Ishikawa (cell line): ENCODE measurements around the gene CNTN2.

Experiments
- CEBPB ChIP-seq: IDR thresholded peaks from 2 replicates; pipeline ENCODE4 v1.6.1; 2012
- CREB1 ChIP-seq: IDR thresholded peaks from 2 replicates; pipeline ENCODE4 v1.6.1; 2012; ENCODE audit warnings: low read depth
- EGR1 ChIP-seq: IDR thresholded peaks from 2 replicates; pipeline ENCODE4 v1.6.1; 2012
- EP300 ChIP-seq: IDR thresholded peaks from 2 replicates; pipeline ENCODE4 v1.6.1; 2012; ENCODE audit warnings: borderline replicate concordance
- FOXM1 ChIP-seq: IDR thresholded peaks from 2 replicates; pipeline ENCODE4 v1.6.1; 2012; ENCODE audit warnings: low read depth, borderline replicate concordance
- MAX ChIP-seq: IDR thresholded peaks from 2 replicates; pipeline ENCODE4 v1.6.1; 2012
- NFIC ChIP-seq: IDR thresholded peaks from 2 replicates; pipeline ENCODE4 v1.6.1; 2012
- RAD21 ChIP-seq: IDR thresholded peaks from 2 replicates; pipeline ENCODE4 v1.6.1; 2012; ENCODE audit warnings: low read depth
- TAF1 ChIP-seq: IDR thresholded peaks from 2 replicates; pipeline ENCODE4 v1.6.1; 2012; ENCODE audit warnings: low read depth, mild to moderate bottlenecking
- TCF12 ChIP-seq: IDR thresholded peaks from 2 replicates; pipeline ENCODE4 v1.6.1; 2012; ENCODE audit warnings: low read depth
- TEAD4 ChIP-seq: IDR thresholded peaks from 2 replicates; pipeline ENCODE4 v1.6.1; 2012
- USF1 ChIP-seq: IDR thresholded peaks from 2 replicates; pipeline ENCODE4 v1.6.1; 2012
- YY1 ChIP-seq: IDR thresholded peaks from 2 replicates; pipeline ENCODE4 v1.6.1; 2012; ENCODE audit warnings: low read depth
- ZBTB7A ChIP-seq: IDR thresholded peaks from 2 replicates; pipeline ENCODE4 v1.6.1; 2012; ENCODE audit warnings: low read depth
- TF ChIP-seq, protein P1 (sequence below): IDR thresholded peaks from 2 replicates; pipeline ENCODE4 v1.6.1; 2012; ENCODE audit warnings: low read depth, mild to moderate bottlenecking

The CNTN2 gene

GRCh38 chr1:205058853-205059252 is 15.8 kb downstream of the CNTN2 start:
- TF ChIP-seq CEBPB (no peak), MAX (no peak), CREB1 (no peak), EGR1 (no peak), USF1 (no peak), ZBTB7A (no peak), RAD21 (no peak), NFIC (no peak), YY1 (no peak), EP300 (no peak), TCF12 (no peak), TAF1 (no peak), TEAD4 (no peak), FOXM1 (no peak)
- TF ChIP-seq, protein P1, sequence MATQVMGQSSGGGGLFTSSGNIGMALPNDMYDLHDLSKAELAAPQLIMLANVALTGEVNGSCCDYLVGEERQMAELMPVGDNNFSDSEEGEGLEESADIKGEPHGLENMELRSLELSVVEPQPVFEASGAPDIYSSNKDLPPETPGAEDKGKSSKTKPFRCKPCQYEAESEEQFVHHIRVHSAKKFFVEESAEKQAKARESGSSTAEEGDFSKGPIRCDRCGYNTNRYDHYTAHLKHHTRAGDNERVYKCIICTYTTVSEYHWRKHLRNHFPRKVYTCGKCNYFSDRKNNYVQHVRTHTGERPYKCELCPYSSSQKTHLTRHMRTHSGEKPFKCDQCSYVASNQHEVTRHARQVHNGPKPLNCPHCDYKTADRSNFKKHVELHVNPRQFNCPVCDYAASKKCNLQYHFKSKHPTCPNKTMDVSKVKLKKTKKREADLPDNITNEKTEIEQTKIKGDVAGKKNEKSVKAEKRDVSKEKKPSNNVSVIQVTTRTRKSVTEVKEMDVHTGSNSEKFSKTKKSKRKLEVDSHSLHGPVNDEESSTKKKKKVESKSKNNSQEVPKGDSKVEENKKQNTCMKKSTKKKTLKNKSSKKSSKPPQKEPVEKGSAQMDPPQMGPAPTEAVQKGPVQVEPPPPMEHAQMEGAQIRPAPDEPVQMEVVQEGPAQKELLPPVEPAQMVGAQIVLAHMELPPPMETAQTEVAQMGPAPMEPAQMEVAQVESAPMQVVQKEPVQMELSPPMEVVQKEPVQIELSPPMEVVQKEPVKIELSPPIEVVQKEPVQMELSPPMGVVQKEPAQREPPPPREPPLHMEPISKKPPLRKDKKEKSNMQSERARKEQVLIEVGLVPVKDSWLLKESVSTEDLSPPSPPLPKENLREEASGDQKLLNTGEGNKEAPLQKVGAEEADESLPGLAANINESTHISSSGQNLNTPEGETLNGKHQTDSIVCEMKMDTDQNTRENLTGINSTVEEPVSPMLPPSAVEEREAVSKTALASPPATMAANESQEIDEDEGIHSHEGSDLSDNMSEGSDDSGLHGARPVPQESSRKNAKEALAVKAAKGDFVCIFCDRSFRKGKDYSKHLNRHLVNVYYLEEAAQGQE = no peak

GRCh38 chr1:205059660-205060059 is 16.6 kb downstream of the CNTN2 start:
- TF ChIP-seq YY1 (no peak), CREB1 (no peak), FOXM1 (no peak), CEBPB (no peak)

DNA sequence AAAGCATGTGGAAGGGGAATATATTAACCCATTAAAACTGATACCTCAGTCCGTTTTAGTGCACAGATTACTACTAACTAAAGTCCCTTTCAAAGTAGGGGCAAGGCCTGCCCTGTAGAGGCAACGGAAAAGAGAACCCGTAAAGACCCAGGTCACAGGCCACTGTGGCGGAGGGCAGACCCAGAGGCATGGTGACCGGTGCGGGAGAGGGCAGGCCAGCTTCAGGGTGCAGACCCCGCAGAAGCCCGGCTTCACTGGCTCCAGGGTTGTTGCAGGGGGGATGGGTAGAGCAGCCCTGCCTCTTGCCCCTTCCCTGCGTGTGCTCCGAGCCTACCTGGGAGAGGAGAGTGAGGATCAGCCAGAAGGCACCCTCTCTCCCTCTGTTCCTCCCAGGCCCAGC is 17.7 kb downstream of the CNTN2 start:
- TF ChIP-seq TAF1 (no peak), USF1 (no peak), TCF12 (no peak), NFIC (no peak), YY1 (no peak), CEBPB (no peak), FOXM1 (no peak), CREB1 (no peak), MAX (no peak), RAD21 (no peak), EP300 (no peak), ZBTB7A (no peak), EGR1 (no peak)
- TF ChIP-seq, protein P1 = no peak

GRCh38 chr1:205061227-205061626 is 18.2 kb downstream of the CNTN2 start:
- TF ChIP-seq FOXM1 = no peak
- TF ChIP-seq TCF12 = no peak
- TF ChIP-seq USF1 = no peak
- TF ChIP-seq EGR1 = no peak
- TF ChIP-seq RAD21 = no peak
- TF ChIP-seq ZBTB7A = no peak
- TF ChIP-seq MAX = no peak
- no peak for TF ChIP-seq CREB1
- TF ChIP-seq CEBPB = no peak
- TF ChIP-seq, protein P1 = no peak
- no peak for TF ChIP-seq TEAD4
- no peak for TF ChIP-seq EP300
- no peak for TF ChIP-seq TAF1
- no peak for TF ChIP-seq NFIC
- TF ChIP-seq YY1 = no peak

DNA sequence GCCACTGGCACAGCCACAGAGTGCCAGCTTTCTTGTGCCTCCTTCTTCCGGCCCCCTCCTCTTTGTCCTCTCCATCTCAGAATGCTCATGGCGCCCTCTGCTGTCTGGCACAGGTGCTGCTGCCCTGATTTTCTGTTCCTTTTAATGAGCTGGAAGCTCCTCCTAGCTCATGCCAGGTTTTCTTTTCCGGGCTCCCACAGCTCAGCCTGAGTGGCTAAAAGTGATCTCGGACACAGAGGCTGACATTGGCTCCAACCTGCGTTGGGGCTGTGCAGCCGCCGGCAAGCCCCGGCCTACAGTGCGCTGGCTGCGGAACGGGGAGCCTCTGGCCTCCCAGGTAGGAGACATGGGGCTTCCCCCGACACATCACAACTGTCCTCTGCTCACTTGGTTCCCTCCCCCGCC is 18.7 kb downstream of the CNTN2 start:
- TF ChIP-seq RAD21 (peak; percentile 92), NFIC (no peak)
